ENCODE data around the gene KIAA0408.

The KIAA0408 gene

DNA sequence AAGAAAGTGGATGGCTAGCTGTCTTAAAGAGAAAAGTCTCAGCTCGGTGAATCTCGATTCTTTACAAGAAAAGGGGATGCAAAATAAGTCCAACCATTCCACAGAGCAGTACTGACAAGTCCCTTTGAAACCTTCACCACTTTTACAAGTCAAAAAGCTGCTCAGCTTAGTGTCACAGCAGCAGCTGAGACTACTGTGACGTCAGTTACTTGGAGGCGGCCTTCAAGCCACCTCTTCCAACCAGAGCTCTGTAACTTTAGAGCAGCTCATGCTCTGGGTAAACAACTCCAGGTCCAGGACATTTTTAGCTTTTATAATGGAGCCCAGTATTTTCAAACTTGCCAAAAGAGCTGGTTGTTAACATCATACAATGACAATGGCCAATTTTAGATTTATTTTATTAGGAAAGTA is at the start of gene KIAA0408:
Gene KIAA0408, minus strand, starts transcription at position 159 of the 411 bp plus-strand sequence. CDS start 5,408 bp downstream, outside the sequence.
- DNase-seq = no peak

DNA sequence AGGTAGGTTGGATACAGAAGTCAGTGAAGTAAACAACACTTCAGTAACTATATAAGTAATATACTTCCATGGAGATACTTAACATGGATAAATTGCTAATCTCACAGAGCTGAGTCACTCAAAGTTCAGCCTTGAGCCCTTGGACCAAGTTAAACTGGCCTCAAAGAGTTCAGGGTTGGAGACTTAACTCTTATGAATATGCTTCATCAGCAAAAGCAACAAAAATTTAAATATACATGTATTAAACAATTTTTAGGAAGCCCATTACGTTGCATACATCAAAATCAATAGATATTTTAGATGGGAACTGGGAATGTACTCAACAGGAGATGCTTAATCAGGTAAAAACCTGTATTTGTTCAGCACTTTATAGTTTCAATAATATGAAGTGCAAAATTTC is 47.7 kb upstream of the KIAA0408 start:
- DNase-seq = no peak

- no peak for DNase-seq
Measured at GRCh38 chr6:127503022-127503421, 43.8 kb upstream of the KIAA0408 start.

DNA sequence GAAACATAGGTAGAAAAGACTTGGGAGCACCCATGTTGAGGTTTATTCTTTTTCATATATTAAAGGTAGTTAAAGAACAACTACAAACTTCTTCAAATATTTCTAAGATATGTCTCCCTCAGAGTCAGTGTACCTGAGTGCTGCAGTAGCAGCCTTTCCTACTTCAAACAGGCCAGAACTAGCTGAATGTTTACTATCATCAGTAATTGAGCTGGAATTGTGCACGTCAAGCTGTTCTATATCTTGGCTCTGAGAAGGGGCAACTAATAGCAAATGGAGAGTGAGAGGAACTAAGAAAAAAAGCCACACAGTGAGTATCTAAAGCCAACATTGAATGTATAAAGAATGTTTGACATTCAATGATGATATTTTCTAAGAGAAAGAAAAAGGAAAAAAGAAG is 38.2 kb upstream of the KIAA0408 start:
- DNase-seq = no peak

DNA sequence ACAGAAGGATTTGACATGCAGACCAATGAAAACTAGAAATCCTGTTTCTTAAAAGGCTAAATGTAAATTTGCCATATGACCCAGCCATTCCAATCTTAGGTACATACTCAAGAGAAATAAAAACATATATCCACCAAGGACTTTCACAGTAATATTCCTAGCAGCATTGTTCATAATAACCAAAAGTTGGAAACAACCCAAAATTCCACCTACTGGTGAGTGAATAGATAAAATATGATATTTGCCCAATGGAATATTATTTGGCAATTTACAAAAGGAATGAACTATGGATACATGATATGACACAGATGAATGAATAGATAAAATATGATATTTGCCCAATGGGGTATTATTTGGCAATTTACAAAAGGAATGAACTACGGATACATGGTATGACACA is 37.3 kb upstream of the KIAA0408 start:
- DNase-seq = peak; percentile 33

GRCh38 chr6:127494240-127494767 is 35.1 kb upstream of the KIAA0408 start:
- DNase-seq = no peak

DNA sequence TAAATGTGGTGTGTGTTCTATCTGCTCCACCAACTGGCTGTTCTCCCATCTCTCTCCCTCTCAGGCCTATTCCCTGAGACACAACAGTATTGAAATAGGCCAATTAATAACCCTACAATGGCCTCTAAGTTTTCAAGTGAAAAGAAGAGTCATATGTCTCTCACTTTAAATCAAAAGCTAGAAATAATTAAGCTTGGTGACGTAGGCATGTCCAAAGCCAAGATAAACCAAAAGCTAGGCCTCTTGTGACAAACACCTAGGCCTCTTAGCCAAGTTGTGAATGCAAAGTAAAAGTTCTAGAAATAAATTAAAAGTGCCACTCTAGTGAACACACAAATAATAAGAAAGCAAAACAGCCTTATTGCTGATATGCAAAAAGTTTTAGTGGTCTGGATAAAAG is 30.1 kb upstream of the KIAA0408 start:
- DNase-seq = no peak

DNA sequence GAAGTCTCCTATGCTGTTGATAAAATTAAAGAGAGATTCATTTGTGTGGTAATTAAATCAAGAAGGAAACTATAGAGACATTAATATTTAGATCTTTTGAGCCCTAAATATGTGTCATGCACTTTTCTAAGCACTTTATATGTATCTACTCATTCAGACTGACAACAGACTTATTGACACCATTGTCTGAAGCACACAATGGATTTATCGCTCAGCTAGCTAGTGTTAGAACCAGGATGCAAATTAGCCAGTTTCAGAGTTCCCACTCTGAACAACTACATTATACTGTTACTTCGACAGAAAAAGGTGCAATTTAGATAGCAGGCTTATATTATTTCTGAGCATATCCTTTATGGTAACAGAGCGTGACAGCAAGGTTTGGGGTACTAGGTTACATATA is 27.7 kb upstream of the KIAA0408 start:
- no peak for DNase-seq

DNA sequence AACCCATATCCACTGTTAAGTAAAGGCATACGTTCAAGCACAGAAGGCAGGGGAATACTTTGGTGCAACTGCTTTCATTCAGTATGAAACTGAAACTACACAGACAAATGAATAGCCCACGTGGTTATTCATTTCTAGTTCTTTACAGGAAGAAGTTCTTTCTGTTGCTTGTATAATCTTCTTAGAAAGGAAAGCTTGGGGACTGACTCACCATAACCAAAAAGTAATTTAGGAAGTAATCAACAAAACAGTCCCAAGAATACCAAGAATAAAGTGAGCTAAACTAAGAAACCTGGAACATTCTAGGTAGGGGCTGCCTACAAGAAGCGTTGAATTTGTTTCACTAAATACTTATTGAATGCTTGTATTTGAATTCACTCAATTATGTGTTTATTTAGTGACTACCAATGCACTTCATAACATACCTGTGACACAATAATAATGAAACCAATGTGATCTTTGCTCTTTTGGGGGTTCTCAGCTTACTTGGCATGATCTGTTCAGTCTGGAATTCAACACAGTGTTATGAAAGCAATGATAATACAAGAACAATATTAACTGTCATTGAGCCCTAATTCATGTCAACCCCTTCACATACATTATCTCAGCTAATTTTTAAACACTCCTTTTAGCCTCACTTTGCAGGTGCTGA is 25.1 kb upstream of the KIAA0408 start:
- peak; percentile 27 for DNase-seq

DNA sequence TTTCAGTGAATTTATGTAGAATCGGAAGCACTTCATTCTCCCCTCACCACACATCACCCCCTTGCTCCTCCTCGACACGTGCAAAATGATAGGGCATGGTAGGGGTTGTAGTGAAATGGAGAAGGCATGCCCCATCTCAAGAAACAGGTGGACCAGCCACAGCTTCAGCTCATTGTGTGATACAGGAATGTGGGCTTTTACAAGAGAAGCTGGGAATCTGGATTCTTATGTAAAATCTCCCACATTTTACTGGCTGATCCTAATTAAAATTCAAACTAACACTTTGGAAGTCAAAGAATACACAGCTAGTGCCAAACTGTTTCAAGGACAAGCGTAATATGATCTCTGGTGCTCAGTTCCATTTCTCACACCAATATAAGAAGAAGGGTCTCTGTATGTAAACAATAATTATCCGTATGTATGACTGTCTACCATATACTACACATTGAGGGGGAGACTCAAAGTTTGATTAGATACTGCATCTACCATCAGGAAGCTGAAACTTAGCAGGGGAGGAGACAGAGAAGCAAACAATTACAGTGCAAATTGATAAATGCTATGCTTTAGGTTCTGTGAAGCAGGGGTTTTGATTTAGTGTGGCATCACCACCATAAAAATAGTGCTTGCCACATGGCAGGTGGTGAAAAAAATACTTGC is 24.3 kb upstream of the KIAA0408 start:
- DNase-seq = no peak

DNA sequence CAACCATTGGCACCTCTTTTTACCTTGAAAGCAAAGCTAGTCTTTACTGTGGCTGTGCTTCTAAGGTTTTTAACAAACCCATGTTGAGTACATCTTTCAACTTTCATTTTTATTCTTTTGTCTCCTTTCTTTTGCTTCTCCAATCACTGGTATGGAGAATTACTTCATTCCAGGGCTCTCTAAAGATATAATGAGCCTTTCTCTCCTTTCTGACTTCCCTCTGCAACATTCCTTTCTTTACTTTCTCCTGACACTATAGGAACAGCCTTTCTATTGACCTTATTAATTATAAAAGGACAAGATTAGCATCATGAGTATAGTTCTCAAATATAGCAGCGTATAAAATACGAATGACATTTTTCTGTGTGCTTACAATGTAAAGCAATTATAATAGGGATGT is 23.1 kb upstream of the KIAA0408 start:
- no peak for DNase-seq

GRCh38 chr6:127481628-127482027 is 22.4 kb upstream of the KIAA0408 start:
- DNase-seq = peak; percentile 78

DNA sequence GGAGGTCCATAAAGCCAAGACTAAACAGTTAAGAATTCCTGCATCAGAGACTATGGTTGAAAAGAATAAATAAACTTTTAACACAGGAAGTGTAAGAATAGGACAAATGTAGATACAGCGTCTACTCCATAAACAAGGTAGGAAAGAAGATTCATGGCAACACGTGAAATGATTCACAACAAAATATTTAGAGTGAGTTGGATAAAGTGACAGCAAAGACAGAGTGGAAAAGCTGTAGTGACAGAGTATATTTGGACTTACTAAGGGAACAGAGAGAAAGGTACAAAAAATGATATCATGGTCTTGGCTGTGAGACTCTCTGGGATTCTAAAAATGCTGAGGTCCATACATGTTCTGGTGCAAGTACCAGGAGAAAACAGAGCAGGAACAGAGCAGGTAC is 21.9 kb upstream of the KIAA0408 start:
- no peak for DNase-seq

DNA sequence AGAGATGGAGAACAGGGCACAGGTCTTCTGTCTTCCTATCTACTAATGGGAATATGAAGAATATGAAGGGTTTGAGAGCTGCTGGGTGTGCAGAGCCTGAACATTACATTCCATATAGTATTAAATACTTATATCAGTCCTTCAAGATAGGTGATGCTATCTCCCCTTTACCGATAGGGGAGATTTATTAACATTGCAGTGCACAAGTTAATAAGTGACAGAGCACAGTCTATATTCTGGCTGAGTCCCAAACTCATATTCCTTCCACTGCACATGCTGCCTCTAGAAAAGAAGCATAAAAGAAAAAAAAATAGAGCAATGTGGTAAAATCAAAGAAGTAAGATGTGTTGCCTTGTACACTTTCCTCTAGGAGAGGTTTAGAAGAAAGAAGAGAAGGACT is 18.5 kb upstream of the KIAA0408 start:
- DNase-seq = no peak

- DNase-seq = no peak
Measured at GRCh38 chr6:127475823-127476176, 16.6 kb upstream of the KIAA0408 start.

DNA sequence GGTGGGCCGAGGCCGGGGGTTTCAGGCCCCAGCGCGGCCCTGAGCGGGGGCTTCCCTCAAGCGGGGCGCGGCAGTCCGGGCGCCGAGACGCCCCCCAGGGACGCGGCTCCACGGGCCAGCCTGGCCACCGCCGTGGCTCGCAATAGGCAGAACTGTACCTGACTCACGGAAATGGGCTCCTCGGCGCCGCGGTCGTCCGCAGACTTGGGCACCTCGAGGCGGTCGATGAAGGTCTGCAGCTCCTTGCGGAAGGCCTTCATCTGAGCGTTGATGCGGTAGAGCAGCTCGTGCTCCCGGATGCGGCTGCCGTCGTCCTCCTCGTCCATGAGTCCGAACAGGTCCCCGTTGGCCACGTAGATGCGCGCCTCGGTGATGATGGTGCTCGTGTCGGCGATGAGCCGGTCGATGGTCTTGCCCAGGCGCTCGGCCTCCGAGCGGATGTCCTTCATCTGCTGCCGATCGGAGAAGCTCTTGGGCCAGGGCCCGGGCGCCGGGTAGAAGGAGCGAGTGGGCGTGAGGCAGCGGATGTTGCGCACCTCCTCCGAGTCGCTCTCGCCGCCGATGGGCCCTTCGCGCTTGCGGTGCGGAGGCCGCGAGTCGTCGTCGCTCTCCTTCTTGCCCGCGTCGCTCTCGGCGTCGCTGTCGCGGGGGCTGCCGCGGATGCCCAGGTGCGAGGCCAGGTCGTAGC is 16.1 kb upstream of the KIAA0408 start:
- DNase-seq = no peak

DNA sequence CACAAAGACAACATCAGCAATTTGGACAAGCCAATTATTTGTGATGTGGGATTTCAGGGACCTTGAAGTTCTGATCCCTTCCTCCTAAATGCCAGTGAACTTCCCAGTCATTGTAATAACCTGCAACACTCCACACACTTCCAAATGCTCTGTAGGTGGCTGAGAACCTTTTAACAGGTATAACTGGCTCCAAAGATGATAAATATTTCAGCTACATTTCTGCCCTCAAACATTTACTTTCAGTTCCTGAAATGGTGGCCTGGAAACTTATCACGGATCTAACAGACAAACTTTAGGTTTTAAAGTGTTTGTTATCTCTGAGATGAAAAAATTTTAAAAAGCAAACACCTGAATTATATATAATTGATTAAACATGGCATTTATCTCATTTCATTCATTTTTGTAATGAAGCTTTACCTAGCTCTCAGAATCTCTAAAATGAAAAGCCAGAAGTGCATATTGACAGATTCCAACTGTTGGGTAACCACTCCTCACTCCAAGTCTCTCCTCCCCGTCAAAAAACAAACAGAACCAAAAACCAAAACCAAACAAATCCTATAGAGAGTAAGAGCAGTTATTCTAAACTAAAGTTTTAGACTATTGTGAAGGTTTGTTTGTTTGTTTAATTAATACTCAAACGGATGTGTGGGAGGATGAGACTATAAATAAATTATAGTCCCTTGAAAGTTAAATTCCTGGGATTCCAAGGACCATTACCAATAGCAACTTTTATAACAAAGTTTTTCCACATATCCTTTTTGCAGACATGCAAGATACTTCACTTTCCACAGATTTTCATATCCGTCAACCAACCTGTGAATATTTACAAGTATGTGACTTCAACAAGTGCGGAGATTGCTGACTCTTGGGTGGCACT is 12.4 kb upstream of the KIAA0408 start:
- DNase-seq = no peak

GRCh38 chr6:127468936-127469335 is 9.7 kb upstream of the KIAA0408 start:
- DNase-seq = no peak

GRCh38 chr6:127466416-127466815 is 7.2 kb upstream of the KIAA0408 start:
- no peak for DNase-seq

DNA sequence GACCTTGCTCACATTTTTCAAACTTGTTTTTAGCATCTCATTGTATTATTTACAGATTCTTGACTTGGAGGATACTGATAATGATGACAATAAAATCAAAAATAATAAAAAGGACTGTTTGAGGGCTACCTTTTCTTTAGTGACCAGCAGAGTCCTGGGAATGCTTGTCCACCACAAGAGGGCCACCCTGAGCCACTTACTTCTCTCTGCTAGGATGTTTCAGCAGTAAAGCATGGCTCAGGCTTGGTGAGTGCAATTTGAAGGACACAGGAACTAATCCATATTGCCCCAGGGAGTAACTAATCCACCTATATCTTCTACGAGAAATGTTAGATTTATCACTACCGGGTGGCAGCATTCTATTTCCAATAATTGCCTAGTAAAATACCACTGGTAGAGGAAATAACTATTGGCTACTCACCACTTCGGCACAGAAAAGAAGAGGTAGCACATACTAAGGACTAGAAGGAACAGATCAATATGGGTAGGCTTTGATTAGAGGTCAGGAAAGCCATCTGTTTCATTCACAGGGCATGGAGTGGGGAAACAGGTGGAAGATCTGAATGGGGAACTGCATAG is 5.8 kb upstream of the KIAA0408 start:
- peak; percentile 50 for DNase-seq

DNA sequence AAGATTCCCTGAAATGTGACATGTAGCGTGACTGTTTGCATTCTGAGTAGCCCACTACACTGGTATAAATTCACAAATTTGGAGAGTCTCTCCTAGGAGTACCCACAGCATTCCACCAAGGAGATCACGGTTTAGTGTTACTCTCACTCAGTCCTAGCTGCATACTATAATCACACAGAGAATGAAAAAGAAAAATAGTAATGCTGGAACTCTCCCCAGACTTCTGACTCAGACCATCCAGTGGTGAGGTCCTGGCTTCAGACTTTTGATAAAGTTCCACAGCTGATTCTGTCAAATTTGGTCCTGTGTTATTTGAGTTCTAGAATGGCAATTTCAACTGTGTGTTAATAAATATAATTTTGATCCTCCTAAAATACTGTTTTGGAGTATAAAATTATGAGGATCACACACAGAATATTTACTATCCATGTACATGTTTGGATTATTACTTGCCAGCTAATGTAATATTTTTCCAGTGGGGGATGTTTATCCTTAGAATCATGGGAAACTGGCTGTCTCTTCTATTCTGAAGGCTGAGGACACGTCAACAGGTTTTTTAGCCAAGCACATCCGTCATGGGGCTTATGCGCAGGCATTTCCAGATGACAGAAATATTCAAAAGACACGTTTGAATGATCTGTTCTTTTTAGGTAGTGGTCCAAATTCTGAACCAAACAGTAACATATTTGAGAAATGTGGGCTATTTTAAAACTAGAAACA is 5.1 kb upstream of the KIAA0408 start:
- peak; percentile 70 for DNase-seq

DNA sequence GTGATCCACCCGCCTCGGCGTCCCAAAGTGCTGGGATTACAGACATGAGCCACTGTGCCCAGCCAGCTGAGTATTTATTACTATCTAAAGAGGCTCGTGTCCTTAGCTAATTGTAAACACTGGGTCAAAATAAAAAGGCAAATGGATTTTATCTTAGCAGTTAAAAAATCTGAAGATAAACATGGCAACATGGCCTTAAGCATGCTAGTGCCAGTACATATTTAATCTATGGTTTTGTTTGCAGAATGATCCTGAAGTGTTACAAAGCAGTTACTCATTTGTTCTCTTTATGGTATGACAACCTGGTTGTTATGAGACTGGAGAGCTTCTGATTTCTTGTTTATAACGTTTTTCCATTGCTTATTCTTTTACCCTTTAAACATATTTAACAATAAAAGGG is 3.9 kb upstream of the KIAA0408 start:
- DNase-seq = no peak
